Stimulated activated CD8-positive, alpha-beta memory T cell treated with anti-CD3 and anti-CD28 coated beads, Interleukin-7, amount 100 ng/mL, for 24 hours (primary cell): Measurements from ENCODE around the gene FBXL20.
"Not testable (repeated sequence)": the region's sequence is repeated elsewhere in the genome, so short reads cannot be mapped to it uniquely, and the experiment has no call there.

ENCODE experiments used
- DNase-seq: peaks from one replicate; pipeline ENCODE4 v3.0.0-alpha.2; 2020; ENCODE audit warnings: low read depth

The FBXL20 gene

DNA sequence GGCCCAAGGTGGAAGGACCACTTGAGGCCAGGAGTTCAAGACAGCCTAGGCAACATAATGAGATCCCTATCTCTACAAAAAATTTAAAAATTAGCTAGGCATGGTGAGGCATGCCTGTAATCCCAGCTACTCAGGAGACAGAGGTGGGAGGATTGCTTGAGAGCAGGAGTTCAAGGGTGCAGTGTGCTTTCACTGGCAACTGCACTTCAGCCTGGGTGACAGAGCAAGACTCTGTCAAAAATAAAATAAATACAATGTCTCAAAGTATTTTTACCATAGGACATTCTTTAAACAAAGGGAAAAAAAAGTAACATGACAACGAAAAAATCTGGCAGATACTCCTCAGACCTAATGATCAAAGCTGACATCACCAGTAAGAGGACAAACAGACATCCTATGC is 72.6 kb downstream of the FBXL20 start:
- no peak for DNase-seq

DNA sequence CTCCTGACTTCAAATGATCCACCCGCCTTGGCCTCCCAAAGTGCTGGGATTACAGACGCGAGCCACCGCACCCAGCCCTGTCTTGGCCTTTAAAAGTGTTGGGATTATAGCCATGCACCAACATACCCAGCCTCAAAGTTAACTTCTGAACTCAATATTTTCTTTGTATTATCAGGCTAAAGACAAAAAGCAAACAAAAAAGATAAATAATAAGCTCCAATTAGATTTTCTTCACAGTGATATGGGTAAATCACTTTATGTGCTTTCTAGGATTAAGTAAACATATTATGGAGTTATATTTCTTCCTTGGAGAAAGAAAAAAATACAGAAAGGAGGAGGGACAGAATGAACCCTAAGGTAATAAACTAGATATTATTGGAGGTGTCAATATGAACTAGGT is 74.3 kb downstream of the FBXL20 start:
- no peak for DNase-seq

DNA sequence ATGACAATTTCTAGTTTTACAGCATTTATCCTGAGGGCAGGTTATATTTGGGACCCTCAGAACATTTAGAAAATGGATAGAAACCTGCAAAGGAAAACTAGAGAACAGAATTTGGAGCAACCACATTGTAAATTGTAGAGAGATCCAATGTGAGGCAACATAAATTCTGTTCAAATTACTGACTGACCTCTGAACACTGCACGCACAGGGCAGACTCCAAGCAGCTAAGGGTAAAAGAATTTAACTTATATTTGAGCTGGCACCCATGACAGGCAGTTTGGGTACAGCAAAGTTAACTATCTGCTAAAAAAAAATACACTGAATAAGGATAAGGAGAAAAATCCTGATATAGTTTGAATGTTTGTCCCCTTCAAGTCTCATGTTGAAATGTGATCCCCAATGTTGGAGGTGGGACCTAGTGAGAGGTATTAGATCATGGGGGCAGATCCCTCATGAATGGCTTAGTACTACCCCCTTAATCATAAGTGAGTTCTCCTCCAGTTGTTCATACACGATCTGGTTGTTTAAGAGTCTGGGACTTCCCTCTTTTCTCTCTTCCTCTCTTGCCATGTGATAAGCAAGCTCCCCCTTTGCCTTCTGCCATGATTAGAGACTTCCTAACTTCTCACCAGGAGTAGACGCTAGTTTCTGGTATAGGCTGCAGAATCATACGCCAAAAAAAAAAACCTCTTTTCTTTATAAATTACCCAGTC is 75.7 kb downstream of the FBXL20 start:
- DNase-seq = no peak

DNA sequence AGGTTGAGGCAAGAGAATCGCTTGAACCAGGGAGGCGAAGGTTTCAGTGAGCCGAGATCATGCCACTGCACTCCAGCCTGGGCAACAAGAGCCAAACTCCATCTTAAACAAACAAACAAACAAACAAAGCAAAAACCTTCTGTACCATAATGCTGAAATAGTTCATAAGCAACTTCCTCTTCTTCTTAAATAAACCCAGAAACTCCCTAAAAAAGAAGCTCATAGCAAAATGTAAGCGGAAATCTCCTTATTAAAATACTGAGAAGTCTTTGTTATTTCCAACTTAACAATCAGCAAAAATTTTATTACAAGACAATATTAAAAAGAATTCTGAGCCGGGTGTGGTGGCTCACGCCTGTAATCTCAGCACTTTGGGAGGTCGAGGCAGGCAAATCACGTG is 82.8 kb downstream of the FBXL20 start:
- DNase-seq = no peak

DNA sequence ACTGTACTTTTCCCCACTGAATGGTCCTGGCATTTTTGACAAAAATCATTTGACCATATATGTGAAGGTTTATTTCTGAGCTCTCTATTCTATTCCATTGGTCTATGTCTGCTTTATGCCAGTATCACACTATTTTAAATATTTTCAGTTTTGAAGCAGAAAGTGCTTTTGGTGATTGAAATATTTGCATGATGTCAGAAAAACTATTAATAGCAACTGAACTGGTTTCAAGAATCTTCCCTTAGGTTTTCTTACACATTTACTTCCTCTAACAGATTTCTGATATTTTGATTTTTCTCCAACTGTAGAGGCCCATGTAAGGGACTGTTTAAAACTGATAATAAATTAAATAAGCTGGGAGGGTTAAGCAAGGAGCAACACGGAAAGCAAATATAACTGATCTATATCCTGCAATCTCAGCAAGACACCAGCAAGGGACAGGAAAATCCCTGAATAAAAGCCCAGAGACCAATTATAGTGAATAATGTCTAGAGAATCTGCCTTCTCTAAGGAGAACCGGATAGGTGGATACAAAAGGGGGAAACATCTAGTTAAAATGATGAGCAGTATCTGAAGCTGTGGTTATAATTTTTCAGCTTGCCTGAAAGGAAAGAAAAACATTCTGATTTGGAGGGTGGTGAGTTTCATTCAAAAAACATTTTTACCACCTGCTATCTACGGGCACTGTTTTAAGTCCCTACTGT is 94.8 kb downstream of the FBXL20 start:
- DNase-seq = no peak

DNA sequence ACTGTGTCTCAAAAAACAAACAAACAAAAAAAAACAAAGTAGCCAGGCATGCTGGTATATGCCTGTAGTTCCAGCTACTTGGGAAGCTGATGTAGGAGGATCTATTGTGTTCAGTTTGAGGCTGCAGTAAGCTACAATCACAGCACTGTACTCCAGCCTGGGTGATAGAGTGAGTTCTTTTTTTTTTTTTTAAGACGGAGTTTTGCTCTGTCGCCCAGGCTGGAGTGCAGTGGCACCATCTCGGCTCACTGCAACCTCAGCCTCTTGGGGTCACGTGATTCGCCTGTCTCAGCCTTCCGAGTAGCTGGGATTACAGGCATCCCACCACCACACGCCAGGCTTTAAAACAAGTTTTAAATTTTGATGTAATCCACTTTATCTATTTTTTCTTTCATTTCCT is 95.4 kb downstream of the FBXL20 start:
- no peak for DNase-seq

DNA sequence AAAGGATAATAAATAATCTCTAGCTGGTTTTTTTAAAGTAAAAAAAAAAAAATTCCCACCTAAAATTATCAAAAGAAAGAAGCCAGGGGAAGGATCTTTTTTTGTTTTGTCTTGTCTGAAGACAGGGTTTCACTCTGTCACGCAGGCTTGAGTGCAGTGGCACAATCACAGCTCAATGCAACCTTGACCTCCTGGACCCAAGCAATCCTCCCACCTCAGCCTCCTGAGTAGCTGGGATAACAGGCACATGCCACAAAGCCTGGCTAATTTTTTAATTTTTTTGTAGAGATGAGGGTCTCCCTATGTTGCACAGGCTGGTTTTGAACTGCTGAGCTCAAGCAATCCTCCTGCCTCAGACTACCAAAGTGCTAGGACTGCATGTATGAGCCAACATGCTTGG is 97.2 kb downstream of the FBXL20 start:
- no peak for DNase-seq

DNA sequence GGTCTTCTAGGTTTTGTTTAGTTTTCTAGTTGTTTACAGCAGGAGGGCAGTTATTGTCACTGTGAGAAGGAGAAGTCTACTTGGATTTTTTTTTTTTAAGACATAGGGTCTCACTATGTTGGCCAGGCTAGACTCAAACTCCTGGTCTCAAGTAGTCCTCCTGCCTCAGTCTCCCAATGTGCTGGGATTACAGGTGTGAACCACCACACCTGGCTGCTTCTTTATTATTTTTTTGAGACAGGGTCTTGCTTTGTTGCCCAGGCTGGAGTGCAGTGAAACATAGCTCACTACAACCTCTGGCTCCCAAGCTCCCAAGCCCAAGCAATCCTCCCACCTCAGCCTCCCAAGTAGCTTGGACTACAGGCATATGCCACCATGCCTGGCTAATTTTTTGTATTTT is 107.4 kb downstream of the FBXL20 start:
- DNase-seq = no peak

DNA sequence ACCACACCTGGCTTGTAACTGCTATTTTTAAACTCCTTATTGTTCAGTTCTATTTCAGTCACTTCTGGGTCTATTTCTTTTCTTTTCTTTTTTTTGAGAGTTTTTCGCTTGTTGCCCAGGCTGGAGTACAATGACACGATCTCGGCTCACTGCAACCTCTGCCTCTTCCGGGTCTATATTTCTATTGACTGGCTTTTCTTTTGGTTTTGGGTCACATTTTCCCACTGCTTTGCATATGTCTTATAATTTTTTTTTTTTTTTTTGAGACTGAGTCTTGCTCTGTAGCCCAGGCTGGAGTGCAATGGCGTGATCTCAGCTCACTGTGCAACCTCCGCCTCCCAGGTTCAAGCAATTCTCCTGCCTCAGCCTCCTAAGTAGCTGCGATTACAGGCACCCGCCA is 108.9 kb downstream of the FBXL20 start:
- not testable (repeated sequence) for DNase-seq

DNA sequence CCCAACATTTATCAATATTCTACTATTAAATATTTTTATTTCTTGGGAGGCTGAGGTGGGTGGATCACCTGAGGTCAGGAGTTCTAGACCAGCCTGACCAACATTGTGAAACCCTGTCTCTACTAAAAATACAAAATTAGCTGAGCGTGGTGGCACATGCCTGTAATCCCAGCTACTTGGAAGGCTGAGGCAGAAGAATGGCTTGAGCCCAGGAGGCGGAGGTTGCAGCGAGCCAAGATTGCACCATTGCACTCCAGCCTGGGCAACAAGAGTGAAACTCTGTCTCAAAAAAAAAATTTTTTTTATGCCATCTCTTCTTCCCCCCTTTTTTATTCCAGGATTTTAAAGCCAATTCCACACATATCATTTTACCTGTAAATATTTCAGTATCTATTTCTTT is 114.9 kb downstream of the FBXL20 start:
- not testable (repeated sequence) for DNase-seq

DNA sequence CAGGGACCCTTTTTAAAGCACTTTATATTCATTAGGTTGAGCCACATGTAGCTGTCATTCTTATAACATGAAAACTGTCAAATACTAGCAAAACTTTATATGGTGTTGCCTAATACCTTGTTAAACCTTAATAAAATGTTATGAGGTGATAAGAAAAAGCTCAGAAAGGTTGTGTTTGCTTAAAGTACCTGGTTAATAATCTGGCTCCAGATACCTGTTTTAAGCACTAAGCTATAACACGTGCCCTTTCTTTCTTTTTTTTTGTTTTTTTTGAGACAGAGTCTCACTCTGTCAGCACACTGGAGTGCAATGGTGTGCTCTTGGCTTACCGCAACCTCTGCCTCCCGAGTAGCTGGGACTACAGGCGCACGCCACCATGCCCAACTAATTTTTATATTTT is 116.7 kb downstream of the FBXL20 start:
- no peak for DNase-seq

DNA sequence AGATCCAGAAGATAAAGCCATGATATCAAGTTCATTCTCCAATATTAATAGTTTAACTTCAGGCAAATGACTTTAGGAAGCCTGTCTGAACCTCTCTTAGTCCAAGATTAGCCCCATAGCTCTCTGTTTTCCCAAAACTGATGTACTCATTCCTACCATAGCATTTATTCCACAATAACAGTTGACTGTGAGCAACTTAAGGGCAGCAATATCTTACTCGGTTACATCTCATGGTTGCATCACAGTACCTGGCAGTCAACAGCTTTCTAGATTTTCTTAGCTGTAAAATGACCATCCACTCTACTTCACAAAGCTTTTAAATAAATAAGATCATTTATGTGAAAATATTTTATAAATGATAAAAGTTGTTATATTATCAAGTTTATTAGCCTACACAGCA is 117.5 kb downstream of the FBXL20 start:
- DNase-seq = no peak

DNA sequence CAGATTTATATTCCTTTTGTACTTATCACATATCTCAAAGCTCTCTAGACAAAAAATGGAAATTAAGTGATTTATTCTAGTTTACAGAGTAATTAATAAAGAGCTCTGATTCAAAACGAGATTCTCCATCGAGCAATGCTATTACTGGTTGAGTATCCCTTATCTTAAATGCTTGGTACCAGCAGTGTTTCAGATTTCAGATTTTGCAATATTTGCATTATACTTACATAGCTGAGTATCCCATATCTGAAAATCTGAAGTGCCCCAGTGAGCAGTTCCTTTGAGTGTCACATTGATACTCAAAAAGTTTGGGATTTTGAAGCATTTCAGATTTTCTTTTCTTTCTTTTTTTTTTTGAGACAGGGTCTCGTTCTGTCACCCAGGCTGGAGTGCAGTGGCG is 118.3 kb downstream of the FBXL20 start:
- no peak for DNase-seq

DNA sequence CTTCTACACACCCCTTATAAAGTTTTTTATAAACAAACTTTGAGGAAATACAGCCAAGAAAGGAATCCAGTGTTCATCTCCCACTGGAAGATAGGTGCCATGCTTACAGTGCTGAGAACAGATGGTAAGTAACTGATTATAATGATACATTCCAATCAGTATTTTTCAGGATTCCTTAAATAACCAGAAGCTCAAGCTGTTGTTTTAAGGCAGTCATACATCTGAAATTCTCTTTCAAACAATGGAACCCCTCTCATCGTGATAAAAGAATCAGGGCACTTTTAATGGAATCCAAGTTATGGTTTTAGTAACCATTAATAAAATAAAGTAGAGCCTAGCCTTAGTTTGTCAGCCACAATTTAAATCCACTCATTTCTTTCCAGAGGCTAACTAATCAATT is 119.6 kb downstream of the FBXL20 start:
- no peak for DNase-seq

DNA sequence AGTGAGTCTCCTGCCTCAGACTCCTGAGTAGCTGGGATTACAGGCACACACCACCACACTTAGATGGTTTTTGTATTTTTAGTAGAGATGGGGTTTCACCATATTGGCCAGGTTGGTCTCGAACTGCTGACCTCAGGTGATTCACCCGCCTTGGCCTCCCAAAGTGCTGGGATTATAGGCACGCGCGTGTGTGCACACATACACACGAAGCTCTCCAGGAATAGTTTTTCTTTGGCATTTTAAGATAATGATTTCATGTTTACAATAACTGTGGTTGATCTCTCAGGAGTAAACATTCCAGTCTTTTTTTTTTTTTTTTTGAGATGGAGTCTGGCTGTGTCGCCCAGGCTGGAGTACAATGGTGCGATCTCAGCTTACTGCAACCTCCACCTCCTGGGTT is 123.2 kb downstream of the FBXL20 start:
- DNase-seq = not testable (repeated sequence)

DNA sequence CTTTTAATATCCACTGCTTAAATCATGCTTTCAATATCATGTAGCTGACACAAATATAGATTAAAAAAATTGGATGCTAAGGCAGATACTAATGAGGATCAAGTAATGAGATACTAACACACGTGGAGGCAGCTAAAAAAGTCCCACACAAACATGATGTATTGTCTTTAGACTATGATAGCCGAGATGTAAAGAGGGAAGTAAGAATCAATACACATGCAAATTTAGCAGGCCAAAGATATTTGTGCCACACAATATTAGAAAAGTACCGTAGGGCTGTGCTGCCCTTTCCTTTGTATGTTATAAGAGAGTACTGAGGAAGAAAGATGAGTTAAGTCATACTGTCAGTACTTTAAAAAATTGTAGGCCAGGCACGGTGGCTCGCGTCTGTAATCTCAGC is 124.3 kb downstream of the FBXL20 start:
- DNase-seq = no peak

DNA sequence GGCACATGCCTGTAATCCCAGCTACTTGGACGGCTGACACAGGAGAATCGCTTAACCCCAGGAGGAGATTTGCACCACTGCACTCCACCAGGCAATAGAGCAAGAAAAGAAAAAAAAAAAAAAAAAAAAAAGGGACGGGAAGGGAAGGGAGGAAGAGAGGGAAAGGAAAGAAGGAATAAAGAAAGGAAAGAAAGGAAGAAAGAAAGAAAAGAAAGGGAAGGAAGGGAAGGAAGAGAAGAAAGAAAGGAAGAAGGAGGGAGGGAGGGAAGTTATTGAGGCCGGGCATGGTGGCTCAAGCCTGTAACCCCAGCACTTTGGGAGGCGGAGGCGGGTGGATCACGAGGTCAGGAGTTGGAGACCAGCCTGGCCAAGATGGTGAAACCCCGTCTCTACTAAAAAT is 125.3 kb downstream of the FBXL20 start:
- DNase-seq = no peak

DNA sequence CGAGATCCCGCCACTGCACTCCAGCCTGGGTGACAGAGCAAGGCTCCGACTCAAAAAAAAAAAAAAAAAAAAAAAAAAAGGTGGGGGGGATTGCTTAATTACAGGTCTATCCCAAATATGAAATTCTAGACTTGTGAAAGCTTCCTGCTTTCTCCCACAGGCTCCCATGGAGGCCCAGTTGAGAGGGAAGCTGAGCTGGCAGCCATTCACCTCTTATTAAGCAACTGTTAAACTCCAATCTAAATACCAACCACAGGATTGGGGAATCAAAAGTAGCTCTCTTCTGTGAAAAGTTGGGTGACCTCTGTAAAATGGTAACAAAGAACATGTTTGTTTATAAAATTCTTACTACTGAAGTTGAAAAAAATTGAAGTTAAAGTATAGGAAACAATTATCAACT is 129.9 kb downstream of the FBXL20 start:
- DNase-seq = no peak

DNA sequence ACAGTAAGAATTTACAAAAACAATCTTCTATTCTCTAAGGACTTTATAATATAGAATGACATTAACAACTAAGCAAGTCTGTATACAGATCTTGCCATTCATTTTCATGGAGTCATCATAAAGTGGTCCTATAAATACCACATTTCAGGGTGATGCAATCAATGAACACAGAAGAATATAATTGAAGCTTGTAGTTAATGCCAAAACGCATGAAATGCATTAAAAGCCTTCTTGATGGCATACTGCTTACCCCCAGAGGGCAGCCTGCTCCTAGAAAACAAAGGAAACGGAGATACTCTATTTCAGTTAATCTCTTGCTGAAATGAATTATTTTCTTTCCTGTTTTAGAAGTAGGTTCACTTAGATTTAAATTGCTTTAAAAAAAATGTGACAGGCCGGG is 130.5 kb downstream of the FBXL20 start:
- DNase-seq = no peak

DNA sequence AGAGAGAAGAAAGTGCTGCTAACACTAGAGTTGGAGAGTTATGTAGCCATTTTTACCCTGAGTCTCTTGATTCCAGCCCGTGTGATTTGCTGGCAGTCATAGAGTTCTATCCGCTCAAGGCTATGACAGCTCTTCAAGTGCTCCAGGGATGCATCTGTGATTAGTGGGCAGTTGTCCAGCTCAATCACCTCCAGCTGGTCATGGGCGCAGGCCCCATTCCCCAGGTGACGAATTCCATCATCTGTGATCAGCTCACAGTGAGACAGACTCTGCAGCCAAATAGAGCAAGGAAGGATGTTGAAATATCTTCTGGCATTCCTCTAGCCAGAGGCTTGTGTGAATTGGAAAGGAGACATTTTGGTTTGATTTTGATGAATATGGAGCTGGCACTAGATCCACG is 137.3 kb downstream of the FBXL20 start:
- no peak for DNase-seq

DNA sequence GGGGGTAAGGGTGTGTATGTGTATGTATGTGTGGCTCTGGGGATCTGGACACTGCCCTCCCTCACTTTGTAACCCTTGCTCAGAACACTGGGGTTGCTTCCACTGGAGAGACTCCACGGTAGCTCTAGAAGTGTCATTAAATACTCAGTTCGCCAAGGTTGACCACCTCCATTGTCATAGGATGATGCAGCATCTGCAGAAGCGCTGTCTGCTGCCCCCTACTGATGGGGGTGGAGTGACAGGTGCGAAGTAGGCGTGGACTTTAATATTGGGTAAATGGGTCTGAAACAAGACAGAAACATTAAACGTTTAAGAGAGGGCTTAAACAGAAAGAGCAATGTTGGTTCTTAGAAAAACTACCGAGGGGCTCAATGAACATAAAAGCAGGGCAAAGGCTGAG is 140.1 kb downstream of the FBXL20 start:
- DNase-seq = no peak

DNA sequence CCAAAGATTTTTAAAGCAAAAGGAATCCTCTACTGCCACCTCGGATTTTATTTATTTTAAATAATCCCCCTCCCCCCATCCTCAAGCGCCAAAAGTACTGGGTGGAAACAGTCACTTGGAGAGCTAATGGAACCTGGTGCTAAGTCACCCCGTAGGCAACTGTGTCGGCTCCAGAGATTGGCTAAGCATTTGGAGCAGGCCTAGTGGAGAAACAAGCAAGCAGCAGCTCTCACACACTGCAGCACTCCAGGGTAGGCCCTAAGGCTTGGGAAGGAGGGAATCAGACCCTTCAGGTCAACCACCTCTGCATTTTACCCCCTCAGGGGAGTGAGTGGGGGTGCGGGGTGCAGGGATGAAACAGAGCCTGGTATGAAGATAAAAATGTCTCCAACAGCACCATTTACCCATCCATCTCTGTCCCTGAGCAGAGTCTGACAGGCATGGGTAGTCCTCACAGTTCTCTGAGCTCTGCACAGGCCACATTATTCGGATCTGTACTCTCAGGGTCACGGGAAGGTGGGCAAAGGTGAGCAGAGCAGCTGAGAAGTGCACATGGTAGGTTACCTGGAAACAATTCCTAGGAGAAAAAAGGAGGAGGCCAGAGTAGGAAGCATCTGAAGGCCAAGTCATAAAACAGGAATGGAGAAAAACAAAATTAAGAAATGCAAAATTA is 148.5 kb downstream of the FBXL20 start:
- no peak for DNase-seq

DNA sequence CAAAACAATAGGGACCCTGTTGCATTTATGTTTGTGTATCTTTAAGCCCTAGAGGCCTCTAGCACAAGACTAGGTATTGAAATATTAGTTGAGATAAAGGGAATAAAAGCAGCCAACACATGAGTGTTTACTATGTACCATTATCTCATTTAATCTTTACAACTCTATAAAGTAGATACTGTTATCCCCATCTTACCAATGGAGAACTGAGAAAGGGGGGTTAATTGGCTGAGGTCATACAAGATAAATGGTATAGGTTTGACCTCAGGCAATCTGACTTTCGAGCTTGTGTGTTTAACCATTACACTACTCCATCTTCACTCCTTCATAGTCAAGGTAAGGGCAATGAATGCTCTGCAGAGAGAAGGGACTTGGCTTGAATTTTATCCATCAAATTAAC is 149.4 kb downstream of the FBXL20 start:
- DNase-seq = no peak
